Left kidney (tissue), 2 donors: Measurements from ENCODE around the gene SPTB. TPM values are rescaled to one million over a fixed set of nuclear protein-coding genes. Genes with fewer than 3 reads are reported as not detected.
A peak's percentile ranks its signal among the peaks of the same experiment; 100 is the strongest.
"Not testable (repeated sequence)": the region's sequence is repeated elsewhere in the genome, so short reads cannot be mapped to it uniquely, and the experiment has no call there.

Experiments used
- DNase-seq: peaks from one replicate; pipeline ENCODE4 v3.0.0-alpha.2; 2013
- polyA plus RNA-seq: library from polyadenylated mRNA; unstranded; fragments of 120-200 nt; gene quantifications from one replicate; pipeline ENCODE4 v1.2.1, GENCODE V29; 2013; ENCODE audit not compliant: insufficient read length

Gene SPTB
- polyA plus RNA-seq, 1 donor = 15.4 TPM

DNA sequence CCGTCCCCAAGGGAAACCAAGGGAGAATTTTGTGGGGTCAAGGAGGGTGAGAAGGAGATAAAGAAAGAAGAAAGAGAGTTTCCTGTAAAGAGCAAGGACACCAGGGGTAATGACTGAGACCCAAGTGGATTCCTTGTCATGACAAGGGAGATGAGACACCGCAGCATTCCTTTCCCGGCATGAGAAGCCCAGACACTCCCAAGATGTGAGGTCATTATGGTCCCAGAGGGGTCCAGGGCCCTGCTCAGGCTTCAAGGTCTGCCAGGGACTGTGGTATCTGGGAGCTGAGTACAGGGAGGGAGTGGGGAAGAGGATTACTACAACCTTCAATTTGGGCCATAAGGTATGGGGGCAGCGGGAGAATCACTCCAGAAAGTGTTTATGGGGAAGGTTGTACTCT is 58.1 kb downstream of the SPTB start:
- no peak for DNase-seq

- no peak for DNase-seq
Observed at GRCh38 chr14:64818151-64818550, 61.6 kb downstream of the SPTB start.

DNA sequence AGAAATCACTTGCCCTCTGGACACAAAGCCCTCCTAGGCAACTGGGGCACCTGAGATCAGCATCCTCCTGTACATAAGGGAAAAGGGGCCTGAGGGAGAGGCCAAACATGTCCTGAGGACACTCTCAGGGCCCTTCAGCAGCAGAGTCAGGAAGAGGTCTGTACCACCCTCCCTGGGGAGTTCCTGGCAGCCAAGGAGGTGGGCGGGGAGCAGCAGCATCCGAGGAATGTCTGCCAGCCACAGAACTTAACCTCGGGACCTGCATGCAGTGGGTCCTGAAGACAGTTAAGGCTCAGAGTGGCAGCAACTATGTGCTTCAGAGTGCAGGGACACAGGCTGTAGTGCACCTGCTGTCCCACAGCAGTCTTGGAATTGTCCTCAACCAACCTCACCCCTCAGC is 62.1 kb downstream of the SPTB start:
- DNase-seq = no peak

- DNase-seq = no peak
Observed at GRCh38 chr14:64816221-64816783, 63.4 kb downstream of the SPTB start.

DNA sequence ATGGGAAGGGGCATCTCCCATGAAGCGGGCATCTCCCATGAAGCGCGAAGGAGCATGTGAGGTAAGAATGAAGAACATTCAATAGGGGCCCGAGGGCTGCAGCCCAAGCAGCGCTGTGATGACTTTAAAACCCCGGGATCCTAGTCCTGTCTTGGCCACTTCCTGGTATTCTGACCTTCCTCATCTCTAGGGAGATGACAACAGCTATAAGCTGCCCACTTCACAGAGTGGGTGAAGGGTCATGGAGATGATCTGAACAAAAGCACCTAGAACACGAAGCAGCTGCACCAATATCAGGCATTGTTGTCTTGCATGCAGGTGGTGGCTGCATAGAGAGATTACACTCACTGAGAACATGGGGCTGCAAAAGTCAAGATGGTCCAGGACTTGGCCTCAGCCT is 64.5 kb downstream of the SPTB start:
- DNase-seq = no peak

DNA sequence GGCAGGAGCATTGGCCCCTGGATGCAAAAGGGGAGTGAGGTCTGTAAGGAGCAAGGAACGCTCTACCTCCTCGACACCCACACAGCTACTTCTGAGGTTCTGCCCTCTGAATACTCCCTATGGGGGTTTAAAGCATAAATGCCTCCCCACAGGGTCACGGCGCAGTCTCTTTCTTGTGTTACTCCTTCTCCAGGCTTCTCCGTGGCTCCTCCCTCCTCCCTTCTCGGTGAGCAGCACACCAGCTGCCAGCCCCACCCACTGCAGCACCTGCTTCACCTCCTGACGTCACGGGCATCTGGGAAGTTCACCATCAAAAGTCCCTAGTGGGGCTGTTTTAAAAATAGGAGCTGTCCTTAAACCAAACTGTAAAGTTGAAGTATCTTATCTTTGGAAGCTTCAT is 67.3 kb downstream of the SPTB start:
- no peak for DNase-seq

GRCh38 chr14:64811676-64812075 is 68.0 kb downstream of the SPTB start:
- no peak for DNase-seq

DNA sequence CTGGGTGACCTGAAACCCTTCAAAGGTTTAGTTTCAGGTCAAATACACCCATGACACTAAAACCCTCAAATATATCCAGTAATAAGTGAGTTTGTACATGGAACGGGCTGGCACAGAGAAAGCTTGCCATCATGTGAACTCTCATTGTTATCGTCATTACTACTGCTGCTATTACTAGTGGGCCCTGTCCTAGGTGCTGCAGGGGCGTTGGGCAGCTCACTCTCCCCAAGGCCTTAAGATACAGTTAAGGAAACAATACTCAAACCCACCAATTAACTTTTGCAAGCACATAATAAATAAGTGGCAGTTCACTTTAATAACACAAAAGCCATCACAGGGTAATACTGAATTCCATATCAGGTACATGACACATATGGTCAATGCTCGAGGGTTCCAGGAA is 71.3 kb downstream of the SPTB start:
- DNase-seq = no peak

DNA sequence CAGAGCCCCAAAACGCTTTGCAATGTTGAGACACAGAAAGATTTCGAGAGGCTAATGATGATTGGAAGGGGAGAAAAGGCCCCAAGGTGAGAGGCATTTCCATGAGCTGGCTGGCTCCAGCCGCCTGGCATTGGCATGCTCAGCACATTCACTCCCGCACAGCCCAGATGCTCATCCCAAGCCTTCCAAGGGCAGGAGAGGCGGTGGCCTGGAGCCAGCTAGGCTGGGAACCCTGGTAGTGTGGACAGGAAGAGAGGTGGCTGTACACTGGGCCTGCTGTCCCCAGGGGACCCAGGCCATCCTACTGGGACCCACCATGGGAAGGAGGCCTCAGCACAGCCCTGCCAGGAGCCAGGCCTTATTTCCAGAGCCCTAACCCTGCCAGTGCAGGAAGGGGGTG is 72.2 kb downstream of the SPTB start:
- DNase-seq = no peak

GRCh38 chr14:64806862-64807495 is 72.7 kb downstream of the SPTB start:
- DNase-seq = no peak

DNA sequence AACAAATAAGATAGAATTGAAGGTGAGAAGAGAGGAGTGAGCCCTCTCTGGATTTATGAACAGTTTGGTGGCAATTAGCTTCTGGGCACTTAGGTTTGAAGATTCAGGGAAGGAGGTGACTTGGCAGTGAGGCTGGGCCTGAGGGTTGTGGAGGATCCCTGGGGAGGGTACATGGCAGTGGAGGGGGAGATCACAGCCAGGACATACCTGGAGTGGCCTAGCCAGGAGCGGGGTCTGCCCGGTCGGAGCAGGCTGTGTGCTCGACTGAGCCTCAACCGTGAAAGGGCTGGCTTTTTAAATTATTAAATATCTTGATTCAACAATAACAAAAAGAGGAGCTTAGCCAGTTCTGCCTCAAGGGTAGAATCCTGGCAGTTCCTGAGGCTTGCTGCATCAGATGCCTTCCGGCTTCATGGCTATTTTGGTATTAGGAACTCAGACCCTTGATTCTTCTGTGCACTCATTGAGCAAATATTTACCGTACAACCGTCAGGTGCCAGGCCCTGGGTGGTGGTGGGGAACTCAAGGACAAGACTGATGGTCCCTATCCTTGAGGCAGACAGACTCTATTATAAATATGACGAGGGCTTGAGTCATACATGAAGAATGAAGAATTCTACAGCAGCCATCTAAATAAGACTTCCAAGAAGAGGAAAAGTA is 73.4 kb downstream of the SPTB start:
- DNase-seq = no peak

DNA sequence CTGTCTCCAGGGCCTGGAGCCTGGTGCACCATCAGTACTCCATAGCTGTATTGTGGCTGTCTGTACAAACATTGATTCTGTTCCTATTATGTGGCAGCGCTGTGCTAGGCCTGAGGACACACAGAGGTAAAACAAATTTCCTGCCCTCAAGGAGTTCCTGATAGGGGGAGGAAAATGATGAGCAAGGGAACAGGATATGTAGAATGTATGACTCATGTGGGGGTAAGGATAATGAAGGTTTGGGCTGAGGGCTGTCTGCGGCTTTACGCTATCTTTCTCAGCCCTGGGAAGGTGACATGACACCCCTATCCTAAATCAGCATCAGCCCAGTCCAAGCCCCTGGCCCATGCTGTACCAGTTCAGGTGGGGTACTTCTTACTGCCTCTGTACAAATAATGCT is 74.1 kb downstream of the SPTB start:
- not testable (repeated sequence) for DNase-seq

DNA sequence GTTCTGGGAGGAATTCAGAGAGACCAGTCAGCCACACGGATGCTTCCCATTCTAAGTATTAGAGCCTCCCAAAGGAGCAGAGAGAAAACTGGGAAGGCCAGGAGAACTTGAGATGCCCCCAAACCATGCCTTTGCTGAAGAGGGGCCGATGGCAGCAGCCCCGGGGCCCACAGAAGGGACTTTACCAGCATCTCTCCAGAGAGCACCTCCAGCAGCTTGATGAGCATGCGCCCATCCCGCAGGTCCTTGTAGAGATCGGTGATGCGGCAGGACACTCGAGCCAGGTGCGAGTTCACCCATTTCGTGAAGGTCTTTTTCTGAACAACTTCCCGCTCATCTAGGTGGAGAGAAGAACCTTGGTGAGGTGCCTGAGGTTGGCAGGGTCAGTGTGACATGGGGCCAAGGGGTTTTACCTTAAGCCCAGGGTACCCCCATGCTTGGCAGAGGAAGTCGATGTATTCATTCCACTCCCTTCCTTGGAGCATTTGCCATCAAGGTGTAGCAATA is 74.9 kb downstream of the SPTB start:
- no peak for DNase-seq

- DNase-seq = no peak
Observed at GRCh38 chr14:64801800-64802199, 77.9 kb downstream of the SPTB start.

DNA sequence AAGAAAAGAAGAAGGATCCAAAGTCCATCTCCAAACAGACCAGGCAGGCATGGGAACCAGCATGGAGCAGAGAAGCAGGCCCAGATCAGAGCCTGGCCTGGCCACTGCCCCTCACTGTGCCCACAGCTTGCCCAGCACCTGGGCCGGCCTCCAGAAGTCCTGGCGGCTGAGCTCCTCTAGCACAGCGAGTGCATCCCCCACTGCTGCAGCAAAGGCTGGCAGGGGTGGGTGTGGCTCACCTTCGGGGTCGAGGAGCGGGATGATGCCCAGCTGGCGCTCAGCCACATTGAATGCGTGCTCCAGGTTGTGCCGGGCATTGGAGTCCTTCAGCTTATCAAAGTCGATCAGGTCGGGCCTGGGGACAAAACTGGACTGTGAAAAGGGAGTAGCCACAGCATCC is 78.7 kb downstream of the SPTB start:
- DNase-seq = no peak

- DNase-seq = peak; percentile 35
Observed at GRCh38 chr14:64800000-64800399, 79.7 kb downstream of the SPTB start.

DNA sequence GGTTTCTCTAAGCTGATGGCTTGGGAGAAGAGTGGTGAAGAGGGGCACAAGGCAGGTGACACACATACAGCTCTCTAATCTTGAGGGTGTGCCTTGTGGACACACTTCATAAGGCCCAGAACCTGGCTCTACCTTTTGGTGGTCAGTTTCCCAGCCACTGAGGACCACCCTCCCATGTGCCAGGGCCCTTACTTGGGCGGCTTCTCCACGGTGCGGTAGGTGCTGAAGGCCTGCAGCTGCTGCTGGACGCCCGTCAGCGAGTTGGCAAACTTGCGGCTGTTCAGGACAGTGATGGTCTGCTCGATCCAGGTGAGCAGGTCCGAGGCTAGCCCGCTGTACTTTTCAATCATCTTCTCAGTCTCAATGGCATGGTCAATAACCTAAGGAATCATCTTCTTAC is 80.2 kb downstream of the SPTB start:
- DNase-seq = no peak

DNA sequence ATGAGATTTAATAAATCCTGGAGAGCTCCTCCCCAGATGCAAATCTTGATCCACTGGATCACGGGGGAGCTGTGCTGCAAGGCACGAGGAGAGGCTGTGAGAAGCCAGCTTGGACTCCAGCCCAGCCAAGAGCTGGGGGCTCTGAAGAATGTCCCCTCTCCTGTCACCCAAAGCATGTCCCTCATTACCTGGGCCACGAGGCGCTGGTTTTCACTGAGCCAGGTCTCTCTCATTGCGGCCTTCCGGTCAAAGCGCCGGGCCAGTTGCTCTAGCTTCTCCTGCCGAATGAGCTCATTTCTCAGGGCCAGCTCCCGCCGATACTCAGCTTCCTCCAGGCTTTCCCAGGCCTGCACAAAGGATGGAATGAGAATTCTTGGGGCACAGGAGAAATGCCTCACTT is 83.3 kb downstream of the SPTB start:
- no peak for DNase-seq

GRCh38 chr14:64795921-64796320 is 83.8 kb downstream of the SPTB start:
- no peak for DNase-seq

DNA sequence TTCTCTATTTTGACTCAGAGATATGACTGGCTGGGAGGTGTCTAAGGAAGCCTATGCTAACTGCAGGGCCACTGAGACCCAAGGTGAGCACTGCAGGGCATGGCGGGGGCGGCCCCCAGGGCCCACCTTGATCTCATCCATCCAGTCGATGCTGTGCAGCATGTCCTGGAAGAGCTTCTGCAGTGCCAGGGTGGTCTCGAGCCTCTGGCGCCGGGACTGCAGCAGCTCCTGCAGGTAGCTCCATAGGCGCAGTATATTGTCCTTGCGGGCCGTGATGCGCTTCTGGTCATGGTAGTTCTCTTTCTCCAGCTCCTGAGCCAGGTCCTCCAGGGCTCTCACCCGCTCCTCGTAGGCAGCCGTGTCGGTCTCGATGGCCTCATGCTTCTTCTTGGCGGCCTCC is 84.5 kb downstream of the SPTB start:
- no peak for DNase-seq

- no peak for DNase-seq
Observed at GRCh38 chr14:64792871-64793560, 86.7 kb downstream of the SPTB start.

DNA sequence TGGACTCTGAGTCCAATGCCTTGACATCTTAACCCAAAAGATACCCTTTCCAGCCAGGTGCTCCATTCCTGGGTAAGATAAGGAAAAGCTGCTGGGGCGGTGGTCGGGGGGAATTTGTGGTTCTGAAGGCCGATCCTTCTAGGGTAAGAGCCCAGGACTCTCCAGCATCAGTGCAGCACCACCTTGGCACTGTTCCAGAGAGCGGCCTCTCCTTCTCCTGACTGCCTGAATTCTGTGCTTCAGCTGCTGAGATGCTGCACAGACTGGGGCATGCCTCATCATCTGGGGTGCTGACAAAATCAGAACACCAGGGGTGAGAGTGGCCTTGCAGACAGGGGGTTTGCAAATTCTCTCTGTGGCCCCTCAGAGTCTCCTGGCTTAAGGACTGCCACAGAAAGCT is 87.5 kb downstream of the SPTB start:
- DNase-seq = no peak

GRCh38 chr14:64790478-64790877 is 89.2 kb downstream of the SPTB start:
- DNase-seq = no peak
